ENCODE data around the gene GPR108.

DNA sequence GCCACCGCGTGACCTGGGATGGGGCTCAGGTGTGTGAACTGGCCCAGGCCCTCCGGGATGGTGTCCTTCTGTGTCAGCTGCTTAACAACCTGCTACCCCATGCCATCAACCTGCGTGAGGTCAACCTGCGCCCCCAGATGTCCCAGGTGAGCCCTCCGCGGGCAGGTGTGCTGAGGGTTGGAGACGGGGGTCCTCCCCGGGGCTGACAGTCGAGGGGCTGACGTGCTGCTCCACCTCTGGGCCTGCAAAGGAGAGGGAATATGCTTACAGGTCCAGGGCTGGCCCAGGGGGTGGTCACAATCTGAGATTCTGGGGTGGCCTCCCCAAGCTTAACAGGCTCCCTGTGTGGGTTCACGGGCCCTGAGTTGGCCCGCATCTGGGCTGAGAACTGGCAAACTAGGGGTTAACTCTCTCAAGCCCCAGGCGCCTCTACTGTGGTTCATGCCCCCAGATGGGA, 35.5 kb upstream of the GPR108 start:
- no peak for TF ChIP-seq EZH2 (IDR thresholded peaks at IDR 0.05; ENCODE audit: borderline replicate concordance)
- TF ChIP-seq, protein P1, sequence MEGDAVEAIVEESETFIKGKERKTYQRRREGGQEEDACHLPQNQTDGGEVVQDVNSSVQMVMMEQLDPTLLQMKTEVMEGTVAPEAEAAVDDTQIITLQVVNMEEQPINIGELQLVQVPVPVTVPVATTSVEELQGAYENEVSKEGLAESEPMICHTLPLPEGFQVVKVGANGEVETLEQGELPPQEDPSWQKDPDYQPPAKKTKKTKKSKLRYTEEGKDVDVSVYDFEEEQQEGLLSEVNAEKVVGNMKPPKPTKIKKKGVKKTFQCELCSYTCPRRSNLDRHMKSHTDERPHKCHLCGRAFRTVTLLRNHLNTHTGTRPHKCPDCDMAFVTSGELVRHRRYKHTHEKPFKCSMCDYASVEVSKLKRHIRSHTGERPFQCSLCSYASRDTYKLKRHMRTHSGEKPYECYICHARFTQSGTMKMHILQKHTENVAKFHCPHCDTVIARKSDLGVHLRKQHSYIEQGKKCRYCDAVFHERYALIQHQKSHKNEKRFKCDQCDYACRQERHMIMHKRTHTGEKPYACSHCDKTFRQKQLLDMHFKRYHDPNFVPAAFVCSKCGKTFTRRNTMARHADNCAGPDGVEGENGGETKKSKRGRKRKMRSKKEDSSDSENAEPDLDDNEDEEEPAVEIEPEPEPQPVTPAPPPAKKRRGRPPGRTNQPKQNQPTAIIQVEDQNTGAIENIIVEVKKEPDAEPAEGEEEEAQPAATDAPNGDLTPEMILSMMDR (IDR thresholded peaks at IDR 0.05; ENCODE audit: poor library complexity), result no peak

All from hepatocyte (in vitro differentiated cells).